T-helper 2 cell (primary cell): ENCODE results near the gene EXD2.
"Not testable (repeated sequence)": the region's sequence is repeated elsewhere in the genome, so short reads cannot be mapped to it uniquely, and the experiment has no call there.

ENCODE experiments used
- DNase-seq, 5 experiments: peaks; one replicate each; pipeline versions ENCODE4 v3.0.0 to v3.0.0-alpha.2; 2012 to 2022

Gene EXD2

GRCh38 chr14:69284170-69284569 is 92.9 kb downstream of the EXD2 start:
- DNase-seq = no peak

DNA sequence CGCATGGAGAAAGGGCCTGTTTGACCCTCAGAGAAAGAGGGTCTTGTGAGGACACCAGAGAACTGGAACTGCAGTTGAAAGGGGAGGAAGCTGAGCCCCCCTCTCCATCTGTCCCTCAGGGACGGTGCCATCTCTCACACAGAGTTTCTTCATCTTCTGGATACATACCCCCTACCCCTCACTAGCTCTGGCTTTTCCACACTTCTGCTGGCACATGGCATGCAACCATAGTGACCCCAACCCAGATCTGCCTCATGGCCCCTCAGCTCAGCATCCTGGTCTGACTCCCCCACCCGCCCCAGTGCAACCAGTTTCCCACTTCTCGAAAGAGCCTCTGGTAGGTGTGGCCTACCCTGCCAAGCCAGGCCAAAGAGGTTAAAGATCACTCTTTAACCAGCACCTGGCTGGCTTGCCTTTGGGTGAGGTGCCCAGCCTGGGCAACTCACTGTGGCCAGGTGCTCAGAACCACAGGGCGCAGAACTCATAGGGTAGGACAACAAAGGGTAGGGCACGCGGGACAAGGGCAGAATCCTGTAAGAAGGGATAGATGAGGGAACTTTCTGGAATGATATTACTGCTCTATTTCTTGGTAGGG is 94.5 kb downstream of the EXD2 start:
- no peak for DNase-seq

GRCh38 chr14:69287098-69288010 is 96.1 kb downstream of the EXD2 start:
- DNase-seq = no peak

DNA sequence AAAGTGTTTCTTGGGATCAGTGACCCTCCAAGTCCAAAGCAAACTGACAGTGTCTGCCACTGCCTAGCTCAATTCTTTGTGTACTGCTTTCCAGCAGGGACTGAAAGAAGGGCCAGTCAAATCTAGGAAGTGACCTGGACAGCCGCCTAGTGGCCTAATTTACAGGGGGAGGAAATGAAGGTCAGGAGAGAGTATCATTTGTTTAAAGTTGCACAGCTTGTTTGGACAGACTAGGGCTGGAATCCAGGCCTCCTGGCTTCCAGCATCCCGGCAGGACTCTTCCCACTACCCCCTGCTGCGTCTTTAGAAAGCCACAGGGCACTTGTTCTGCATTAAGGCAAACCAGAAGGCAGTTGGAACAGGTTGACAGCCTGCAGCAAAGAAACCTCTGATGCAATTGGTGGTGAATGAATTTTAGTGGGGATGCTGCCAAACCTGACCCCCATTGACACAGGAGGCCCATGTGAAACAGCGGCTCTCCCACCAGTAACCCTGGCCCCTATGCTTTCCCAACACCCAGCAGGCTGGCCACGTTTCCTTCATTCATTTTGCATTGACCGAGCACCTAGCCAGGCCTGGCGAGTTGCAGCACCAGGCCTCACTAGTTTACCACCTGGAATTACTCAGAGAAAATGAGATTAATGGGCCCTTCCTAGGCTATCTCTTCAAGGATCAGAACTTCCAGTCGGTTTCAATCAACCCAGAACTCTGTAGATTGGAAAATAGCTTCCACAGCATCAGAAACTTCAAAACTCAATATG is 96.9 kb downstream of the EXD2 start:
- no peak for DNase-seq

DNA sequence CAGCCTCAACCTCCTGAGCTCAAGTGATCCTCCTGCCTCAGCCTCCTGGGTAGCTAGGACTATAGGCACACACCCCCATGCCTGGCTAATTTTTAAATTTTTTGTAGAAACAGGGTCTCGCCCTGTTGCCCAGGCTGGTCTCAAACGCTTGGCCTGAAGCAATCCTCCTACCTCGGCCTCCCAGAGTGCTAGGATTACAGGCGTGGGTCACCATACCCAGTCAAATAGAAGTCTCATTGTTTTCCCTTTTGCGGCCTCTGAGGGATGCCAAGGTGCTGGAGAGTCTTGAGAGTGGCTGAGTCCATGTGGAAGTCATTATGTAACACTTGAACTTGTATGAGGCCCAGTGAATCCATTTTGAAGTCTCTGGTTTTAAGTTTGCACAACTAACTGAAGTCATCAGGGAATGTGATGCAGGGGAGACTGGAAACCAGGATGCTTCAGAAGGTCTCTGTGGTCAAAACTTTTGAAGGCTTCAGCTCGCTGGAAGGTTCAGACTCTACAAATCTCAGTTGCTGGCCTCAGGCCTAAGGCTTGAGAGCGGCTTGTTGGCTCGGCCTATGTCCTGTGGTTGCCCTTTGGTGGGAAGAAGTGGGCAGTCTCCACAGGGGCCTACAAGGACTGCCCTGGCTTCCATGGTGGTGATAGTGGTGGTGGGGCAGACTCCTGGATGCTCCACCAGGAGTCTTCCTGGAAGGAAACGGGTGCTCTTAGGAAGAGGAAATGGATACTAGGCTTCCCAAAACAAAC is 97.8 kb downstream of the EXD2 start:
- no peak for DNase-seq

DNA sequence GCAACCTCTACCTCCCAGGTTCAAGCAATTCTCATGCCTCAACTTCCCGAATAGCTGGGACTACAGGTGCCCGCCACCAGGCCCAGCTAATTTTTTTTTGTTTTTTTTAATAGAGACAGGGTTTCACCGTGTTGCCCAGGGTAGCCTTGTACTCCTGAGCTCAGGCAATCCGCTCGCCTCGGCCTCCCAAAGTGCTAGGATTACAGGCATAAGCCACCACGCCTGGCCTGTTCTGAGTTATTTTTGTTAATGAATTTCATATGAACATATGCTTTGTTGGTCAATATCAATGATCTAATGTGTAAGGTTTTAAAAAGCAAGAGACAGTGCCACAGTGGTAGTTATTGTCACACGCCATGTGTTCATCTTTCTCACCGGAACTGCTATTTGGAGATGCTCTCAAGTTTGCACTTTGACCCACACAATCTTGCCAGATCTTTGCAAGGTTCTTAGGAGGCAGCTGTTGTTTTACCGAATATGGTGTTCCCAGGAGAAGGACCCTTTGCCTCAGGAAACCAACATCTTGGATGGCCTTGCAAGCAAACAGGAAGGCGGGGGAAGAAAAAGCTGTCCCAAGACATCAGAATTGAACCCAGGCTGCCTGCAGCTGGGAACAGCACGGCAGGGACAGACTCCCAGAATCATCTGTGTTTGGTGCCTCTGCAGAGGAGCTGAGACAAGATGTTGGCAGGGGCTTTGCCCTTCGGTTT is 98.7 kb downstream of the EXD2 start:
- no peak for DNase-seq

- DNase-seq = not testable (repeated sequence)
These were observed 99.6 kb downstream of the EXD2 start for GRCh38 chr14:69290881-69291280.

DNA sequence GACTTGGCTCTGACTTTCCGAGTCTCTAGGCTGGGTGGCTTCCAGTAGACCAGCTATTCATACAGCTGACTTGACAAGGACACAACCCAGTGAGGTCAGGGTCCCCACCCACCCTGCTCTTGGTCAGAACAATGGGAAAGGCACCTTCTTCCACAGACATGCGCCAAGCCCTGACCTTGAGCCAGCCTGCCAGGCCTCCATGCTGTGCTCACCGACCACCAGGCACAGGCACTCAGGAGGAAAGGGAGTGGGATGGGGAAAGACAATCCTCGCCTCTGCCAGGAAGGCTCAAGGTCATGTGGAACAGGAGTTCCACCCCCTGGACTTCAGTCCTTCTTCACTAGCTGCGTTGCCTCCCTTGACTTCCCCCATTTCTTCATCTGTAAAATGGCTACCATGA is 100.1 kb downstream of the EXD2 start:
- DNase-seq = no peak

- DNase-seq = no peak
These were observed 100.7 kb downstream of the EXD2 start for GRCh38 chr14:69291891-69292561.
